ENCODE data around the gene GAS2. TPM values are rescaled to one million over a fixed set of nuclear protein-coding genes. Genes with fewer than 3 reads are reported as not detected.
A peak's percentile ranks its signal among the peaks of the same experiment; 100 is the strongest.

GAS2 gene
- total RNA-seq, 1 donor from 2014 or later = 1.7 TPM

DNA sequence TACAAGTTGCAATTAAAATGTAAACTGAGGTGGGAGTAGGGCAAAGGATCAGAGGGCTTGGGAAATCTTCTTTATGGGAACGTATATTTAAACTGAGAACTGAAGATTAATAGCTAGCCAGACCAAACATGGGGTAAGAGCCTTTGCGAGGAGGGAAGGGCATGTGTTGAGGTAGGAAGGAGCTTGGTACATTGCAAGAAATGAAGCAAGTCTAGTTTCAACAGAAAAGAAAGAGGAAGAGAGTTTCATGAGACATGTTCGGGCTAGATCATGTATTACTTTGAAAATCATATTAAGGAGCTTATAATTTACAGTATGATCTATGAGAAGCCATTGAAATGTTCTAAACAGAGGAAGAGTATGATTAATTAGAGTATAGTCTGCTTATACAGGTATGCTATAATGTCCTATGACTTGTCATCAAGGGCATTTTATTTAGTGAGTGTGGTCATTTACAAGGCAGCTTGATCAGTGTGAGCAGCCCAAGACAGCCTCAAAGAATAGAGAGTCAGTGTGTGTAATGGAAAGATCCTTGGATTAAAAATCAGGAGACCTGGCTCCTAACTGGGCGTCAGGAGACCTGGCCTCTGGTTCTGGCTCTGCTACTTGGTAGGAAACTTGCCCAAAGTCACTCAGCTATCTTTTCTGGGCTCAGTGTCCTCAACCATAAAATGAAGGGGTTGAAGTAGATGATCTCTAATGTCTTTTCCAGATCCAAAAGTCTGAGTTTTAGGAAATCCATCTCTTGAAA, 10.9 kb downstream of the GAS2 start:
- intact Hi-C loops (cut with DNase I) = no loop called here
- ATAC-seq = peak; percentile 55
- TF ChIP-seq CTCF (IDR thresholded peaks at IDR 0.05) = no peak
- no peak overlapping the region for H3K27ac ChIP-seq
- DNase-seq = no peak
- no peaks in the 10 kb centered on the region for H3K27me3 ChIP-seq
- no peaks in the 10 kb centered on the region for H3K9me3 ChIP-seq
- no peaks in the 10 kb centered on the region for H3K4me1 ChIP-seq
- H3K4me3 ChIP-seq = no peak overlapping the region
- H3K36me3 ChIP-seq = no peaks in the 10 kb centered on the region

DNA sequence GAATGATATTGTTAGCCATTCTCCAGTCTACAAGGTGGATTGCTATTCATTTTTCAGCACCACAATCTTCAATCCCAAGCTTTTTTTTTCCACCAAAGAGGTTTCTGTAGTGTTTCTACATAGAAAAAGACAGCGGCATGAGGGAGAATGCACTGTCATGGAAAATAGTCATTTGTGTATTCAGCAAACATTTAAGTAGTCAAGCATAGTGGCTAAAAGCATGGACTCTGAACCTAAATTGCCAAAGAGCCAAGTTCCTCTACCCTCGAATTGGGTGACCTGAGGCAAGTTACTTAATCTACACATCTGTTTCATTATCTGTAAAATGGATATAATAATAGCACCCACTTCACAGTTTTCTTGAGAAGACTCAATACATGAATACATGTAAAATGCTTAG, 14.2 kb downstream of the GAS2 start:
- H3K27me3 ChIP-seq = no peaks in the 10 kb centered on the region
- H3K4me1 ChIP-seq = no peaks in the 10 kb centered on the region
- ATAC-seq (no peak), DNase-seq (no peak)
- H3K36me3 ChIP-seq = no peaks in the 10 kb centered on the region
- H3K4me3 ChIP-seq = no peak overlapping the region
- no peak for TF ChIP-seq CTCF (IDR thresholded peaks at IDR 0.05)
- no peaks in the 10 kb centered on the region for H3K9me3 ChIP-seq
- intact Hi-C loops (cut with DNase I) = no loop called here
- H3K27ac ChIP-seq = no peak overlapping the region

- TF ChIP-seq CTCF (IDR thresholded peaks at IDR 0.05) = no peak
- no peak overlapping the region for H3K4me3 ChIP-seq
- intact Hi-C loops (cut with DNase I) = no loop called here
- no peaks in the 10 kb centered on the region for H3K9me3 ChIP-seq
- ATAC-seq (no peak), DNase-seq (no peak)
- no peak overlapping the region for H3K27ac ChIP-seq
- no peaks in the 10 kb centered on the region for H3K36me3 ChIP-seq
- H3K4me1 ChIP-seq = no peaks in the 10 kb centered on the region
- H3K27me3 ChIP-seq = no peaks in the 10 kb centered on the region
Observed at GRCh38 chr11:22681281-22681812, 14.9 kb downstream of the GAS2 start.

GRCh38 chr11:22684082-22684481, 17.7 kb downstream of the GAS2 start:
- H3K9me3 ChIP-seq = no peaks in the 10 kb centered on the region
- no peaks in the 10 kb centered on the region for H3K36me3 ChIP-seq
- no peak for ATAC-seq
- TF ChIP-seq CTCF (IDR thresholded peaks at IDR 0.05) = no peak
- no peak for DNase-seq
- no peak overlapping the region for H3K4me3 ChIP-seq
- no peak overlapping the region for H3K27ac ChIP-seq
- H3K4me1 ChIP-seq = no peaks in the 10 kb centered on the region
- intact Hi-C loops (cut with DNase I) = no loop called here
- H3K27me3 ChIP-seq = no peaks in the 10 kb centered on the region

- Histone ChIP-seq H3K27me3 (no peaks in the 10 kb centered on the region), H3K27ac (no peak overlapping the region), H3K4me3 (no peak overlapping the region), H3K36me3 (no peaks in the 10 kb centered on the region), H3K9me3 (no peaks in the 10 kb centered on the region), H3K4me1 (no peaks in the 10 kb centered on the region)
- TF ChIP-seq CTCF (IDR thresholded peaks at IDR 0.05) = no peak
- ATAC-seq (no peak), DNase-seq (no peak)
- intact Hi-C loops (cut with DNase I) = no loop called here
Observed at GRCh38 chr11:22685111-22685510, 18.7 kb downstream of the GAS2 start.

Measured in upper lobe of right lung (tissue), 1 donor.